Activated T-cell treated with anti-CD3 and anti-CD28 coated beads, Interleukin-2, amount 50 U/mL, for 1 hour (primary cell): ENCODE results near the gene LIME1.

ENCODE experiments used
- DNase-seq: peaks from one replicate; pipeline ENCODE4 v3.0.0-alpha.2; 2020

LIME1 gene

DNA sequence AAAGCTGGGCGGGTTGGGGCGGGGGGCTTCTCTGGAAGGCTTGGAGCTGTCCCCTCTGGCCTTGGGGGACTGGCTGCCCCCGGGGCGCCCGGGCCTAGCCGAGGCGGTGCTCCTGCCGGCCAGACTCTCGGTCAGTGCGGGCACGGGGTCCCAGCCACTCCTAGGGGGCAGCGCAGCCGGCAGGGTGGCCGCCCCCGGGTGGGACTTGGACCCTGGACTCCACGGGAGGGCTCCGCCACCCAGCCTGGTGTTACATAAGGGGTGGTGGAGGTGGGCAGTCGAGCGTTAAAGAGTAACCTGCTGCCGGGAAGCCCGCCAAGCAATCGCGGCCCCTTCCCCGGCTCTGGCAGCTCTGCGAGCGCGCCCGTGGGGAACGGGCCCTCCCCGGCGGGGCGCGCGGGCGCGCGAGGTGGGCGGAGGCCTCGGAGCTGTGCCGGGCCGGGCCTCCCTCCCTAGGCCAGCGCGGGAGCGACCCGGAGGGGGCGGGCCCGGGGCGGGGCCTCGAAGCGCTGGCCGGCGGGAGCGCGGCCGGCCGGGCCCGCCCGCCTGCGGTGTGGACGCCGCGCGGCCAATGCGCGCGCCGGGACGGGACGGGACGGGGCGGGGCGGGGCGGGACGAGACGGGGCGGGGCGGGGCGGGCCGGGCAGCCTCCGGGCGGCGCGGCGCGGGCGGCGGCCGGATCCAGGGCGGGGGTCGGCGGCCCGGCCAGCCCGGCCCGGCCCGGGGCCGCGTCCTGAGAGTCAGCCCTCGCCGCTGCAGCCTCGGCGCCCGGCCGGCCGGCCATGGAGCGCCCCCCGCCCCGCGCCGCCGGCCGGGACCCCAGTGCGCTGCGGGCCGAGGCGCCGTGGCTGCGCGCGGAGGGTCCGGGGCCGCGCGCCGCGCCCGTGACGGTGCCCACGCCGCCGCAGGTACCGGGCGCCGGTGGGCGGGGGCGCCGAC lies 2.9 kb downstream of the LIME1 start, which contains the start of gene SLC2A4RG:
TSS of gene SLC2A4RG (plus strand) at position 647 of the 940 bp plus-strand sequence. CDS start at position 784, 137 bp downstream.
- DNase-seq = peak; percentile 76

DNA sequence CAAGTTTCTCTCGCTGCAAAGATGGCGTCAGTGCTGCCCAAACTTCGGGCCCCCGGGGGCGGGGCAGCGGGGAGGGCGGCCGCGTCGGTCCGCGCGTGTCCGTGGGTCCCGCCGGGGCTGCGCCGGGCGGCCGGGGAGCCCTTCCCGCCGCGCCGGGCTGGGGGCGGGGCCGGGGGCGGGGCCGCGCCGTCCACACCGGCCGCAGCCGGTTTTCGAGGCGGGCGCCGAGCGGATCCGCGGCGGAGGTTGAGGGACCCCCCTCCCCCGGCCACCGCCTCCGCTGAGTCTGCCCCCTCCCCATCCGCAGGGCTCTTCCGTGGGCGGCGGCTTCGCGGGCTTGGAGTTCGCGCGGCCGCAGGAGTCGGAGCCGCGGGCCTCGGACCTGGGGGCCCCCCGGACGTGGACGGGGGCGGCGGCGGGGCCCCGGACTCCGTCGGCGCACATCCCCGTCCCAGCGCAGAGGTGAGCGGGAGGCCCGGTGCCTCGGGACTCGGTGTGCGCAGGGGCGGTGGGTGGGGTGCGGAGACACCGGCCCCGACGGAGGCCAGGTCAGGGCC lies 3.7 kb downstream of the LIME1 start:
- peak; percentile 65 for DNase-seq

DNA sequence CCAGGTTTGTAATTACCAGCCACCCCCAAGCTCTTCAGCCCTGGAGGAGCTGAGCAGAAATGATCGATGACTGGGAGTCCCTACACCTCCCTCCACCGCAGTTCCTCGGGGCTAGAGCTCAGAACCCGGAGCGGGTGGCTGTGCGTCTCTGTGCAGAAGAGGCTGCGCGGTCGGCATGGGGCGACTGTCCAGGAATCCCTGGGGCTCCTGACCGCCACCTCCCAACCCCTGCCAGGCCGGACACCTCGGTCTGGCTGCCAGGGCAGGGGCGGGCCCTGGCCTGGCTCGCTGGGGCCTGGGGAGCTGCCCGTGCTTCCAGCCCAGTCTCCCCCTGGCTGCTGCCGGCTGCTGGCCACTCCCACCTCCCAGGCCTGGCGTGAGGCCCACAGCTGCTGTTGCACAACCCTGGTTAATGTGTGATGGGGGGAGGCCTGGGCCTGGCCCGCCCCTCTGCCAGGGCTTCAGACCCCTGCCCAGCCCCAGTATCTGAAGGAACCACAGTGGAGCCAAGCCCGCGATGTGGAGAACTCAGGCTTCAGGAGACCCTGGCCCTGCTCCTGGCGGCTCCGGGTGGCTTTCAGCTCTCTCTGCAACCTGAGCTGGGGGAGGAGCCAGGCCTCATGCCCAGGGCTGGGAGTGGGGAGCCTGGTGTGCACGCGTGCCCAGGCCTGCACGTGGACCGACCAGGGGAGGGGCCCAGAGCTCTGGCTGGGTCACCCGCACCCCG lies 4.3 kb downstream of the LIME1 start:
- peak; percentile 53 for DNase-seq

DNA sequence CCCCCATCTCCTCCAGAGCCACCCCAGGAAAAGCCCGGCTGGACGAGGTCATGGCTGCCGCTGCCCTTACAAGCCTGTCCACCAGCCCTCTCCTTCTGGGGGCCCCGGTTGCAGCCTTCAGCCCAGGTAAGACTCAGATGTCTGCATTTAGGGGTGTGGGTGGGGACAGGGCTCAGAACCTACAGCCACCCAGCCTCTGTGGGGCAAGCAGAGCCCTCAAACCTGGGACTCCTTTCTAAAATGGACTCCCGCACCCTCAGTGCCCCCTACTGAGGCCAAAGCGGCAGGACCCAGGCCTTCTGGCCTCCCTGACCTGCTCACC lies 4.9 kb downstream of the LIME1 start:
- DNase-seq = no peak

DNA sequence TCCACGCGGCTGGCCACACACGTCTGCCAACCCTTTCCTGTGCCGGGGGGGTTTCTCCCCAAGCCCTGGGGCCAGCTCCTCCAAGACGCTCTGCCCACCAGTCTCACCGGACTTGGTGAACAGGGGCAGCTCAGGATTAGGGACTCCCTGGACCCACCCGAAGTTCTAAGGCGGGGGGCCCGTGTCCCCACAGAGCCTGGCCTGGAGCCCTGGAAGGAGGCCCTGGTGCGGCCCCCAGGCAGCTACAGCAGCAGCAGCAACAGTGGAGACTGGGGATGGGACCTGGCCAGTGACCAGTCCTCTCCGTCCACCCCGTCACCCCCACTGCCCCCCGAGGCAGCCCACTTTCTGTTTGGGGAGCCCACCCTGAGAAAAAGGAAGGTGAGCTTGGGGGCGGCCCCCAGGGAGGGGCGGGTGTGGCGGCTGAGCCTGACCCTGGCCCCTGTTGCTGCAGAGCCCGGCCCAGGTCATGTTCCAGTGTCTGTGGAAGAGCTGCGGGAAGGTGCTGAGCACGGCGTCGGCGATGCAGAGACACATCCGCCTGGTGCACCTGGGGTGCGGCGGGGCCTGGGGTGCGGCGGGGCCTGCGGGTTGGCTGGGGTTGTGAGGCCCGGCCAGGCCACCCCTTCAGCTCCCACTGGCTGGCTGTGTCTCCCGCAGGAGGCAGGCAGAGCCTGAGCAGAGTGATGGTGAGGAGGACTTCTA lies 5.4 kb downstream of the LIME1 start:
- DNase-seq = no peak

DNA sequence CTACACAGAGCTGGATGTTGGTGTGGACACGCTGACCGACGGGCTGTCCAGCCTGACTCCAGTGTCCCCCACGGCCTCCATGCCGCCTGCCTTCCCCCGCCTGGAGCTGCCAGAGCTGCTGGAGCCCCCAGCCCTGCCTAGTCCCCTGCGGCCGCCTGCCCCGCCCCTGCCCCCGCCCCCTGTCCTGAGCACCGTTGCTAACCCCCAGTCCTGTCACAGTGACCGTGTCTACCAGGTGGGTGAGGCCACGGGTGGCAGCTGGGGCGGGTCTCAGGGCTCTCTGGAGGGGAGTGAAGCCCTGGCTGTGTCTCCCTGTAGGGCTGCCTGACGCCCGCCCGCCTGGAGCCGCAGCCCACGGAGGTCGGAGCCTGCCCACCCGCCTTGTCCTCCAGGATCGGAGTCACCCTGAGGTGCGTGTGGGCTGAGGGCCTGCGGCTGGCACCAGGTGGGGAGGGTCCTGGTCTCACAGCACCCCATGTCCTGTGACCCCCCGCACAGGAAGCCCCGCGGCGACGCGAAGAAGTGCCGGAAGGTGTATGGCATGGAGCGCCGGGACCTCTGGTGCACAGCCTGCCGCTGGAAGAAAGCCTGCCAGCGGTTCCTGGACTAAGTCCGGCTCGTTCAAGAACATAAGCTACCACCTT lies 6.0 kb downstream of the LIME1 start:
- no peak for DNase-seq

DNA sequence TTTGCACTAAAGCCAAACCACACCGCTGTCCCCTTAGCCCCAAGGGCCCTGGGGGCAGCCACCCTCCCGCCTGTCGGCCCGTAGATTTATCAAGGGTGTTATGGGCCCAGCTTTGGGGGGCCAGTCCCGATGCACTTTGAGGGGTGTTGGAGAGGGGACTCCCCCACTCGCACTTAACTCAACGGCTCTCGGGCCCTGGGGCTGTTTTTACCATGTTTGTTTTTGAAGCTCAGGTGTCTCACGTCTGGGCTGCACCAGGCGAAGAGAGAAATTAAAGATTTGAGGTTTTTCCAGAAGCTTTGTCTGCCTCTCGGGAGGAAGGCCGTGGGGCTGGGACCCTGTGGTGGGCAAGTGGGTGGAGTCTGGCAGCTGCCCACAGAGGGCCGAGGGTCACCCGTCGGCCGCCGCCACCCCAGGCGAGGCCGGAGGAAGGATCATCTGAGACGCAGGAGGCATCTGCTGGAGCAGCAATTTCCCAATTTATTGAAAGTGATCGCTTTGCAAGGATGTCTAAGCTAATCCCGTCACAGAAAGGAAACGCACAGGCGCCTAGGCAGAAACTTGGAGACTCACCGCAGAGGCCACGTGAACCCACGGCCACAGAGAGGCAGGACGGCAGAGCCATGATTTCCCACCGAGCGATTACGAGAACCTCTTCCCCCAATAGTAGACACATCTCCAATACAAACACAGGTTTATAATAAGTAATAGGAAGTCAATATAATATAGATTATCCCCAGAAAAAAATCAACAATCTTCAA lies 6.9 kb downstream of the LIME1 start:
- DNase-seq = no peak

DNA sequence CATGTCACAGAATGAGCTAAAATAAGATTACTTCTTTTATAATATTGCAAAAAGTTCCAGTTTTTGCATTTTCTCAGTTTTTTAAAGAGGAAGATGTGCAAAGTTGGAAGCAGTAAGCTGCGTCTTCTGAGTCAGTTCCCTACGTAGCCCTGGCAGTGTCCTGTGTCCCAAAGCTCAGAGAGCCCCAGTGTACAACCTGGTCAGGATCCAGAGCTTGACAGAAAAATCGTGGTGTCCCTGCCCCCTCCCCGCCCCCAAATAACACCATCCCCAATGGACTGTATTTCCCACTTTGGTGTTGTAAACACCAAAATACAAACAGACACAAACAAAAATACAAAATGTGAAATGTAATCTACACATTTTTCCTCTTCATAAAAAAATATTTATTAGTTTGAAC lies 7.7 kb downstream of the LIME1 start:
- no peak for DNase-seq

DNA sequence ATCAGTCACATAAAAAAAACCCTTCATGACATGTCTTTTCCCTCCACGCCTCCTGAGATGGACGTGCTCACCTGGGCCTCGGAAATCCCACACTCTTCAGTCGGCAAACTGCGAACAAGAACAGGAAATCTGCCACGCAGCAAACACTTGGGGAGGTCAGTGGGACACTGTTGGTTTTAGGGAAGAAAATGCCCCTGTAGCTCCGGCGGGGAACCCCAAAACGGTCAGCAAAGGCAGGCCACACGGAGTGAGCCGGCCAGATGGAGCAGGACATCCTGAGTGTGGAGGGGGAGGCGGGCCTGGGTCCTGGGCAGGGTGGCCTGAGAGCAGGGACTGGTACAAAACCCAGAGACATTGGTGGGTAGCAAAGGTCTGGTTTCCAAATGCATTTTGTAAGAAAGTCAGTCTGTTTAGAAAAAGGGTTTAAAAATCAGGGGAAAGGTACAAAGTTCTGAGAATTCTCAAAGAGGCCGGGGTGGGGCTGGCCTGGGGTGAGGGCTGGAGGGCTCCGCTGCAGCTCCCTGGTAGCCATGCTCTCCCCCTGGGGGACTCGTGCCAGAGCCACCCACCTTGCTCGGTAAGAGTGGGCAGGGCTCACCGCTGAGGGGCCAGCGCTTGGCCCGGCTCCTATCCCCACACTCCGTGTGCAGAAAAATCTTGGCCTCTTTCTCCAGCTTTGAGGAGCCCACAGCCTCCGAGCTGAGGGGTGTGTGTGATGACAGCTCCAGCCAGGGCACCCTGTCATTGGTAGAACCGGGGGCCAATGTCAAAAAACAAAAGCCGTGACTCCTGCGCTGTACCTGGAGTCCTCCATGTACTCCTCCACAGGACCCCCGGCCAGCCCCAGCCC lies 8.3 kb downstream of the LIME1 start:
- no peak for DNase-seq

DNA sequence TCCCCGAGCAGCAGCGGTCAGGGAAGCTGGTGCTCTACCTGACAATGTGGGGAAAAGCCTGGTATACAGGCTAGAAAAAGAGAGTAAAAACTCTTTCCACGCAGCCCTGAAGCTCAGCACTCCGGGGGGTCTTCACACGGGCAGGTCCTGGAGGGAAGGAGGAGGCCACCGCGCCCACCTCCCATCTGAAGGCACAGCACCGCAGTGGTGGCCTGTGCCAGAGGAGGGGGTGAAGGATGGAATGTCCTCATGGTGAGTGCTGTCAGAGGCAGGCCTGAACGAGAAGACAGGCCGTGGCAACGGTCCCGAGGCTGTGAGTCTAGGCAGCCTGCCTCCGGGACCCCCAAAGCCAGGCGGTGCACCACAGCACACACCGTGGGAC lies 9.0 kb downstream of the LIME1 start:
- no peak for DNase-seq

DNA sequence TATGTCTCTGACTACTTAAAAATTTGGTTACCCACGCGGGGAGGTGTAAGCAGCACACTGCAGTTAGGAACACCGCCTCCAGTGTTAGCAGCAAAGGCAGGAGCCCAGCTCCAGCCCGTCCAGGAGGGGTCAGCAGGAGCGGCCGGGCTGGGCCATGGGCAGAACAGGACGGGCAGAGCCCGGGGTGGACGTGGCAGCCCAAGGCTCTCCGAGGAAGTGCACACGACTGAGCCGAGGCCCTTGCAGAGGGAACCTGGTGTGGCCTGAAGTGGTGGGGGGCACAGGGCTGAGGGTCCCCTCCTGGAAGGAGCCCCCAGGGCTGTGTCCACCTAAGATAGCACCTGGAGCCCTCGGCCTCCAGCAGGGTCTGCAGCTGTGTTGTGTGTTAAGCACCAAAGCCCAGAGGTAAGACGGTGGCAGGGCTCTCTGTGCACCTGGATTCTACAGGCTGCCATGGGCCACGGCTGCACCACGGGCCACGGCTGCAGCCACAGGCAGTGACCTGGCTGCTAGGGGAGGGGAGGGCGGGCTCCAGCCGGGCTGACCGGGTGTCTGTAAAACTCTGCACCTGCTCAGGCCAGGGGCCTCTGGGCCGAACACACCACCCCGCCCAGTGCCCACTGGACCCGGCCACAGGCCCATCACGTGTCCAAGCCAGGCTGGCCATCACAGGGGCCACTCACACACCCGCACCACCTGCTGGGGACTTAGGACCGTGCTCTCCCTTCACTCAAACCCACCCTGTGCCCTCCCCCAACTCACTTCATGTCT lies 9.7 kb downstream of the LIME1 start:
- no peak for DNase-seq

DNA sequence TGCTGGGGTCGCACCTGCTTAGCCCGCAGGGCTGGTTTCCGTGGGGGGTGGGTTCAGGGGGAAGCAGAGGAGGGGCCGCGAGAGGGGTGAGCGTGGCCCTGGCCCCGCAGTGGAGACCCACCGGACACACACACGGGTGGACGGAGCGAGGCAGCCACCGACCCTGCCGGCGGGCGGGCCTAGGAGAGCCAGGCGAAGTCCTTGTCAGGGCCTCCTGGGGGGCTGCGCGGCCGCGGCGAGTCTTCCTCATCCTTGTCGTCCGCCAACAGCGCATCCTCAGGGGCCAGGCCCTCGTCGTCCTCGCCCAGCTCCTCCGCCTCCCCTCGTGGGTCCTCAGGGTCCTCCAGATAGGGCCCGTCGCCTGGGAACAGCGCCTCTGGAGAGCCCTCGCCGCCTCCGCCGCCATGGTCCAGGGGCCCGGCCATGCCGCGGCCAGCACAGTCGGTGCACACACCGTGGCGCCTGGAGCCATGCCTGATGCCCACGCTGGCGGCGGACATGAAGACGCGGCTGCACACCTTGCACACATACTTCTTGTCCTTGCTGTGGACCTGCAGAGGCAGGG lies 10.4 kb downstream of the LIME1 start:
- DNase-seq = no peak

DNA sequence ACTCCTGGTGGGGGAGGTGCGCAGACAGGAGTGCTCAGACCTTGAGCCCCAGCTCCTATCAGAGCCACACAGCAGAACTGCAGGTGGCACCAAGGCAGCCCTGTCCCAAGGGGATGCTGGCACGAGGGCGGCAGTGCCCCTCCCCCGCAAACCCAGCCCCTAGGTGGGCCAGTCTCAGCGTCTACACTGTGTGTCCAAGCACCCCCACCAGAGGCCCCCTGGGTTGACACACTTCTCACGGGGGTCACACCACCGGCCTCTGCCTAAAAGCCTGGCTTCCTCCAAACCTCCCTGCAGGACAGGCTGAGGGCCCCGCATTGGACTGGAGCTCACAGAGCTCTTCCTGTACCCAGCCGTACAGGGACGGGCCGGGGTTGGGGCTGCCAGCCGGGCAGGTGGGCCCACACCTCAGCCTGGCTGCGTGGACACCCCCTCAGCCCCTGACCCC lies 11.2 kb downstream of the LIME1 start:
- DNase-seq = no peak

DNA sequence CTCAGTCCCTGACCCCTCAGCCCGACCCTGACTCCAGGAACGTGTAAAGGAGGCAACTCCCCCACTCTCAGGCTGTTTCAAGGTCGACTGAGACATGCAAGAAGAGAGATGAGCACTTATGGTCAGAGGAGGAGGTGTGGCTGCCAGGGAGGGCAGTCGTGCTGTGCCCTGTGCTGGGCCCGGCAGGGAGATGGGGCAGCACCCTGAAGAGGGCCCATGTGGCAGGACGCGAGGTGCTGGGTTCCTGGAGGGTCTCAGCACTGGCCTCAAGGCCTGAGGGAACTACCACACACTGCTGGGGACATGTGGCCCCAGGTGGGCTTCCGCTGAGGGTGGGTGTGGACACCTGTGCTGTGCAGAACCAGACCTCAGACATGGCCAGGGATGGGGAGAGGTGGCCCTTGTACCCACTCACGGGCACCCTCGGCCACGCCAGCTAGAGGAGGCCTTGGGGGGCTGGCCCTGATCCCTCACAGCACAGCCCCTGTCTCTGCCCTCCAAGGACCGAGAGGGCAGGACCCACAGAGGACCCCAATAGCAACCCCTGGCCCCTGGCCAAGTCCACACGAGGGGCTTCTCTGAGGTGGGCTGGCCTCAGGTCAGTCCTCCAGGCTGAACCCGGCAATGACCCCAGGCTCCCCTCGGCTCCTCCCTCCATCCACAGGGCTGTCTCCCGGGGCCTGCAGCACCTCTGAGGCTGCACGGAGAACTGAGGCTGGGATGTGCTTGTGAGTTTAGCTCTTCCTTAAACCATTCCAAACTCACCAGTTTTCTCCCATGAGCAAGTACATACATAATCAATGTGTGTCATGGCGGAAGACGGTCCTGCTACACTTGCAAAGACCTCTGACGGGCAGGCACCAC lies 11.8 kb downstream of the LIME1 start:
- no peak for DNase-seq

DNA sequence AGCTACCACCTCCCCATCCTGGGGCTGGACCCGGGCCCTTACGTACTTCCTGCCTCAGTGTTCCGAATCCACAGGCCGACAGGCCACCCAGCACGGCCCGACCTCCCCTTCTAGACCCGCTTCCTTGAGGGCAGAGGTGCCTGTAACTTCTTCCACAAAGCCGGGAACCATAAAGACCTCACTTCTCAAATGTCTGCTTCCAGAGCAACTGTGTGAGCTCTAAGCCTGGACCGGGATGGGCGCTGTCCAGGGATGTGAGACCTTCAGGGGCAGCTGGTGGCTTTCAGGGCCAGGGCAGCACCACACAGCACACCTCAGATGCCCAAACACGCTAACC lies 12.4 kb downstream of the LIME1 start:
- no peak for DNase-seq

DNA sequence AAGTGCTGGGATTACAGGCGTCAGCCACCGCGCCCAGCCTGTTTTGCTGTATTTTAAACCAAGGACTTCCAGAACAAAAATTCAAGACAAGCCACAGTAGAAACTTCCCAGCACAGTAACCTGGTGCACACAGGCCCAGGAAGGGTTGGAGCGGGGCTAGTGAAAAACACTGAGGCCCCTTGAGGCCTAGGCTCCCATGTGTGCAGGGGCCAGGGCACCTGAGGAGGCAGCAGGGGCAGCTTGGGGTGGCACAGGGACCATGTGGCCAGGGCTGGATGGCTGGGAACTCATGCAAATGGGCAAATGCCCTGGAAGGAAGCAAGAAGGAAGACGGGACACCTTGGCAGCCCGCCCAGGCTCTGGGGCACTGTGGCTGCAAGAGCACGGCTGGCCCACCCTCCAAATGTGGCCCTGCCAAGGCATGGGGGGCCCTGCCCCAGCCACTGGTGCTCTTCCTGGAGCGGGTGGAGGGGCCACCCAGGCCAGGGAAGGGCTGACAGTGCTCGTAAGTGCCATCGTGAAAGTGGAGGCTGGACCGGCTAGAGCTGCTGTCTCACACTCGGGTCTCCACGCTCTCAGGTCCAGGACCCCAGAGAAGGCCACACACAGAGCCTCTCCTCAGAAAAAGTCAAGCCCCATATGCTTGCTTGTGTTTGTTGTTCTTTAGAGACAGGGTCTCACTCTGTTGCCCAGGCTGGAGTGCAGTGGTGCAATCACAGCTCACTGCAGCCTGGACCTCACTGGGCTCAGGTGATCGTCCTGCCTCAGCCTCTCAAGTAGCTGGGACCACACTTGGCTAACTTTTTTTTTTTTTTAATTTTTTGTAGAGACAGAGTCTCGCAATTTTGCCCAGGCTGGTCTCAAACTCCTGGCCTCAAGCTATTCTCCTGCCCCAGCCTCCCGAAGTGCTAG lies 13.4 kb downstream of the LIME1 start:
- DNase-seq = no peak

DNA sequence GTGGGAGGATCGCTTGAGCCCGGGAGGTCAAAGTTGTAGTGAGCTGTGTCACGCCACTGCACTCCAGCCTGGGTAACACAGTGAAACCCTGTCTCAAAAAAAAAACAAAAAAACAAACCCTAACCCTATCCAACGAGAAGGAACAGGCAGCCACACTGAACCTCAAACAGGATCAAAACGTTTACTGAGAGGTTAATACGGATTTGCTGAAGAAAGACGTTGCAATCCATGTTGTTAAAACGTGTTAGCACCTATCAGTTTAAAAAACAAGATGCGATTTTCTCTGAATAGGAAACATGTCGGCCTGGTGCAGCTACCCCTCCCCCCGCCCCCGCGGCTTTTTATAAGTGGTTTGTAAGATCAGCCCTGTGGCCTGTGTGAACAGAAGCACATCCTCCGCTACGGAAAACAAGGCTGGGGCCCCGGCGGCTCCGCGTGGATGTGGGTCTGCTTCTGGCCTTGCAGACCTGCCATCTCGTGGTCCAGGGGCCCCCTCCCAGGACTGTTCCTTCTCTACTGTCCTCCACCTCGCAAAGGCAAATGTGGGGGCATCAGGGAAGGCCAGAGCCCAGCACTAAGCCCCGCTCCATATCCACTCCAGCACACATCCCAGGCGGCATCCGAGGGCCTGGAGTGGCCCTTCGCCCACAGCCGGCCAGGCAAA lies 14.5 kb downstream of the LIME1 start:
- DNase-seq = peak; percentile 70
